KMS-11 (cell line): ENCODE data around the gene OSGIN1.

Source experiments
- H2AFZ ChIP-seq: fragments of 200-600 bp; sonication (generic); 2 replicates; pipeline ENCODE4 v1.6.1; 2016; ENCODE audit warnings: antibody characterized with exemption, mixed run types, low read depth
- H3K27ac ChIP-seq: fragments of 200-600 bp; sonication (generic); 2 replicates; pipeline ENCODE4 v1.6.1; 2016; ENCODE audit warnings: mild to moderate bottlenecking, mixed run types
- H3K27me3 ChIP-seq: fragments of 200-600 bp; sonication (generic); 2 replicates; pipeline ENCODE4 v1.6.1; 2017; ENCODE audit warnings: mild to moderate bottlenecking, low read depth, mixed run types, moderate library complexity; ENCODE audit not compliant: insufficient read depth
- H3K36me3 ChIP-seq: fragments of 200-600 bp; sonication (generic); 2 replicates; pipeline ENCODE4 v1.6.1; 2017; ENCODE audit warnings: mild to moderate bottlenecking, mixed run types; ENCODE audit not compliant: insufficient read depth
- H3K4me1 ChIP-seq: fragments of 200-600 bp; sonication (generic); 2 replicates; pipeline ENCODE4 v1.6.1; 2016; ENCODE audit warnings: mild to moderate bottlenecking, low read depth, mixed run types; ENCODE audit not compliant: poor library complexity, severe bottlenecking
- H3K4me2 ChIP-seq: fragments of 200-600 bp; sonication (generic); 2 replicates; pipeline ENCODE4 v1.7.0; 2016; ENCODE audit warnings: mild to moderate bottlenecking, mixed run types
- H3K4me3 ChIP-seq: fragments of 200-600 bp; sonication (generic); IDR thresholded peaks from 2 replicates; pipeline ENCODE4 v1.6.1; 2017; ENCODE audit warnings: low read depth, low read length, mixed read lengths; ENCODE audit not compliant: insufficient read depth
- H3K79me2 ChIP-seq: fragments of 200-600 bp; sonication (generic); 2 replicates; pipeline ENCODE4 v1.6.1; 2016; ENCODE audit warnings: low read depth, mixed run types; ENCODE audit not compliant: insufficient read depth
- H3K9ac ChIP-seq: fragments of 200-600 bp; sonication (generic); 2 replicates; pipeline ENCODE4 v1.6.1; 2016; ENCODE audit warnings: mild to moderate bottlenecking, mixed run types
- H4K20me1 ChIP-seq: fragments of 200-600 bp; sonication (generic); 2 replicates; pipeline ENCODE4 v1.6.1; 2016; ENCODE audit warnings: mild to moderate bottlenecking, mixed run types; ENCODE audit not compliant: insufficient read depth
- TF ChIP-seq, protein P1 (sequence below): fragments of 200-600 bp; sonication (generic); conservative IDR thresholded peaks from 2 replicates; pipeline ENCODE4 v1.6.1; 2017; ENCODE audit warnings: low read depth, mild to moderate bottlenecking, antibody characterized with exemption, low read length, moderate library complexity, mixed read lengths

OSGIN1 gene

DNA sequence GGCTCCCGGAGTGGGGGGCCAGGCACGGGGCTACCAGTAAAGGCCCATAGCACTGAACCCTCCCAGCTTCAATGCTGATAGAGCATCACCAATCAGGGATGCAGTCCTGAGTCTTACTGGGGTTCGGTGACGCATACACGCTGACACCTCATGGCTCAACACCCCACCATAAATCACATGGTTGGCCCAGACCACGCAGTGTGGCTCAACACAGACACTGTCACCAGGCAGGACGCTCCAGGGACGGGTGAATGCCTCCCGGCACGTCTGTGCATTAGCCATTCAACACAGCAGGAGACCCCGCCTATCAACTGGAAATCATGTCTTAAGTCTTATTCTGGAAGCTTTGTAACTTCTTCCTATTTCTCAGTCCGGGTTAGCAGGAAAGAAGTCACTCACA, 50.0 kb downstream of the OSGIN1 start:
- H2AFZ ChIP-seq: no peak overlapping the region
- TF ChIP-seq, protein P1, sequence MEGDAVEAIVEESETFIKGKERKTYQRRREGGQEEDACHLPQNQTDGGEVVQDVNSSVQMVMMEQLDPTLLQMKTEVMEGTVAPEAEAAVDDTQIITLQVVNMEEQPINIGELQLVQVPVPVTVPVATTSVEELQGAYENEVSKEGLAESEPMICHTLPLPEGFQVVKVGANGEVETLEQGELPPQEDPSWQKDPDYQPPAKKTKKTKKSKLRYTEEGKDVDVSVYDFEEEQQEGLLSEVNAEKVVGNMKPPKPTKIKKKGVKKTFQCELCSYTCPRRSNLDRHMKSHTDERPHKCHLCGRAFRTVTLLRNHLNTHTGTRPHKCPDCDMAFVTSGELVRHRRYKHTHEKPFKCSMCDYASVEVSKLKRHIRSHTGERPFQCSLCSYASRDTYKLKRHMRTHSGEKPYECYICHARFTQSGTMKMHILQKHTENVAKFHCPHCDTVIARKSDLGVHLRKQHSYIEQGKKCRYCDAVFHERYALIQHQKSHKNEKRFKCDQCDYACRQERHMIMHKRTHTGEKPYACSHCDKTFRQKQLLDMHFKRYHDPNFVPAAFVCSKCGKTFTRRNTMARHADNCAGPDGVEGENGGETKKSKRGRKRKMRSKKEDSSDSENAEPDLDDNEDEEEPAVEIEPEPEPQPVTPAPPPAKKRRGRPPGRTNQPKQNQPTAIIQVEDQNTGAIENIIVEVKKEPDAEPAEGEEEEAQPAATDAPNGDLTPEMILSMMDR: no peak
- H3K79me2 ChIP-seq: no peaks in the 10 kb centered on the region
- no peak overlapping the region for H3K4me2 ChIP-seq
- H3K9ac ChIP-seq: no peak overlapping the region
- no peaks in the 10 kb centered on the region for H3K4me1 ChIP-seq
- no peaks in the 10 kb centered on the region for H3K36me3 ChIP-seq
- H4K20me1 ChIP-seq: no peaks in the 10 kb centered on the region
- peaks cover 53% of the 10 kb centered on the region for H3K27me3 ChIP-seq
- H3K4me3 ChIP-seq: no peak overlapping the region
- no peak overlapping the region for H3K27ac ChIP-seq

DNA sequence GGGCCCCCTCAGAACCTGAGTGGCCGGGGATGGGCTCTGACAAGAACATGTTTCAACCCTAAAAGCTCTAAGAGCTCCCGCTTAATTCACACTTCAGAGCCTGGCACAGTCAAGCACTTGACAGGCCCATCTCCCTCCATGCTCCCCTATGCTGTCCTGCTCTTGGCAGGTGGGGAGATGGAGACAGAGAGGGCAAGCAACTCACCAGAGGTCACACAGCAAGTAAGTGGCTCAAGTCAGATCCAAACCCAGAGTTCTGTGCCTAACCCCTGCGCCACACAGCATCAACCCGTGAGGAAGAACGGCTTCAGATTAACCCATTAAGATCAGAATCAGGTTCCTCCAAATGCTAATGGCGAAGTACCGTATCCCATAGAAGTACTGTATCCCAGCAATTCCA, 51.4 kb downstream of the OSGIN1 start:
- Histone ChIP-seq H3K36me3 (no peaks in the 10 kb centered on the region), H3K4me1 (no peaks in the 10 kb centered on the region), H2AFZ (no peak overlapping the region), H3K4me3 (no peak overlapping the region), H4K20me1 (no peaks in the 10 kb centered on the region), H3K27ac (no peak overlapping the region), H3K27me3 (peaks cover 65% of the 10 kb centered on the region), H3K4me2 (no peak overlapping the region), H3K79me2 (no peaks in the 10 kb centered on the region), H3K9ac (no peak overlapping the region)
- TF ChIP-seq, protein P1: no peak

DNA sequence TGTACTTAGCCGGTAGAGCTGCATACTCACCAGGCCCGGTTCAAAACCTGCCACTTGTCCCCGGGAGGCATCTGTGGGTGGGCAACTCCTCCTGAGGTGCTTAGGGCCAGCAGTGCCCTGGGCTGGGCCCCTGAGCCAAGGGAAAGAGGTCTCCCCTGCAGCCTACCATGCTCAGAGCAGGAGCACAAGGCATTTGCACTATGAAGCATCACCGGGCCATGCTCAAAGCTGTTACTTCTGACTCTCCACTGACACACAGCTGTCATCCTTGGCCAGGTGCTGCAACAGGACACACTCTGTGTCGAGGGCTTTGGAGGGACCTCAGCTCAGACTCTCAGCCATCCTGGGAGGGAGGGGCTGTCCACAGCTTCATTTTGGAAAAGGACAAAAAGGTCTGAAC, 52.4 kb downstream of the OSGIN1 start:
- Histone ChIP-seq H3K36me3 (no peaks in the 10 kb centered on the region), H3K4me3 (no peak overlapping the region), H3K27ac (no peak overlapping the region), H3K9ac (no peak overlapping the region), H3K27me3 (peaks cover 70% of the 10 kb centered on the region), H2AFZ (no peak overlapping the region), H3K4me1 (no peaks in the 10 kb centered on the region), H3K4me2 (no peak overlapping the region), H3K79me2 (no peaks in the 10 kb centered on the region), H4K20me1 (no peaks in the 10 kb centered on the region)
- TF ChIP-seq, protein P1: no peak

DNA sequence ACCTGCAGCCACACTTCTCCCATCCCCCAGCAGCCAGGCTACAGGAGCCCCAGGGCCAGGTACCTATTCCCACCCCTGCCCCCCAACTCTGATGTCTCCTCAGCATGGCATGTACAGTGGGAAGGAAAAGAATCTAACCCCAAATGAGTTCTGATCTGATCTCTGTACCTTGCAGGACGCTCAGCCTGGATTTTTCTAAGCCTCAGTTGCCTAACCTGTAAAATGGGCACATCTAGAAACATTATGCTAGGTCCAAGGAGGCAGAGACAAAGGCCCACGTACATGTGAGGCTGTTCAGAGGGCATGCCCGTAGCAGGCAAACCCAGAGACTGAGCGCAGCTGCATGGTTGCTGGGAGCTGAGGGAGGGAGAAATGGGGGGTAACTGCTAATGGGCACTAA, 54.5 kb downstream of the OSGIN1 start:
- Histone ChIP-seq H3K4me2 (no peak overlapping the region), H3K36me3 (no peaks in the 10 kb centered on the region), H3K9ac (no peak overlapping the region), H3K4me1 (no peaks in the 10 kb centered on the region), H3K27me3 (peaks cover 80% of the 10 kb centered on the region), H3K27ac (no peak overlapping the region), H3K79me2 (no peaks in the 10 kb centered on the region), H4K20me1 (no peaks in the 10 kb centered on the region), H2AFZ (no peak overlapping the region), H3K4me3 (no peak overlapping the region)
- TF ChIP-seq, protein P1: no peak
